ENCODE results near the gene AMPH.

AMPH gene

GRCh38 chr7:38630720-38631673, at the start of gene AMPH:
TSS of gene AMPH (minus strand) at chr7:38631373. CDS start at chr7:38631351, 22 bp downstream.
- DNase-seq (ENCODE audit: low read depth in 2 of 2, low spot score in 1 of 2), result no peak

DNA sequence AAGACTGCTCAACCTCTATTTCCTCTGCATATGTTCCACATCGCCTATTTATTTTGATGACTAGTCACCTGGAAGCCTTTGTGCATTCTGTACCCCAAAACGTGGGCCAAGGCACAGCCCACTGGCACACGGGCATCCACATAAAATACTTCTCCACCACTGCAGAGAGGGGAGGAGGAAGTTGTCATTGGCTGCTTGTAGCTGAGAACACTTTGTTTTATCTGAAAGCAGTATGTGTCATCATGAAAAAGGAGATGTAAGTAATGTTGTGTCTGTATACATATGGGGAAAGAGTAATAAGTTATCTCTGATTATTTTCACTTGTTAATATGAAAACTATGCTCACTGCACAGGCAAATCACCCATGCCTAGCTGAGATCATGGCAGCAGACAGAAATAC, 48.2 kb upstream of the AMPH start:
- no peak for DNase-seq (ENCODE audit: low read depth in 2 of 2, low spot score in 1 of 2)

DNA sequence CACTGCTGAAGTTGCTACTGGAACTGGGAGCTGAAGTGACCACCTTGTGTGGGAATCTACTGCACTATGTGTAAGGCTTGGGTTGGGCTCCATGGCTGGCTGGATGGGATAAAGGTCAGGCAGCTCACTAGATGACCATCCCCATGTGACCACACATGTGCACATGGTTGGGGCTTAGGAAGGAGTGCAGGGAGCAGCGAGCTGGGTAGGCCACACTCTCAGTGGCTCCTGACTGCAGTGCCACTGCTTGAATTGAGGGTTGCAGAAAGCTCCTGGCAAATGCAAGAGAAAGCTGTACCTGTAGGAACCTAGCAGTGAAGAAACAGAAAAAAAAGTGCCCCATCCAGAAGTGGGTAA, 47.5 kb upstream of the AMPH start:
- no peak for DNase-seq (ENCODE audit: low read depth in 2 of 2, low spot score in 1 of 2)

DNA sequence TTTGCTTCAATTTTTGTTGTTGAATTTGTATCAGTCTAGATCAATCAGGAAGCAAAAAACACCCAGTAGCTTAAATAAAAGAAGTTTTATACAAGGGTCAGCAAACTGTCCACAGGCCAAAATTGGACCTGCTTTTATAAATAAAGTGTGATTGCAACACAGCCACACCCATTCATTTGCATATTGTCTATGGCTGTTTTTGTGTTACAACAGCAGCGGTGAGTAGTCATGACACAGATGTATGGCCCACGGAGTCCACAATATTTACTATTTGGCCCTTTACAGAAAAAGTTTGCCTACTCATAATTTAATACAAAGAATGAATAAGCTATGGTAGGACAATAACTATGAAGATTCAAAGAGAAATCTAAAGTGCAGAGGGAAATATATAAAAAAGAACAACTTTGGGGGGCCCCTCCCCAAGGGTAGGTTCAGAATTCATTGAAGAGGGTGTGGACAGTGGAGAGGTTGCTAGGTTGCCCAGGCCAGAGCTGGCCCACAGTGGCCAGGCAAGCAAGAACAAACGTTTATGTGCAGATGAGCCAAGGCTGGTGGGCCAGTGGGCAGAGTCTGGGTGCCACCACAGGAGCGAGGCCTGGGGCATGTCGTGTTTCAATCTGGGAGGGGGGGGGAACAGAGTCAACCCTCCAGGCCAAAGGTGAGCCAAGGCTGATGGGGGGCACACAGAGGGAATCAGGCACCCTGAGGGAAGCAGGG, 47.0 kb upstream of the AMPH start:
- no peak for DNase-seq (ENCODE audit: low read depth in 2 of 2, low spot score in 1 of 2)

DNA sequence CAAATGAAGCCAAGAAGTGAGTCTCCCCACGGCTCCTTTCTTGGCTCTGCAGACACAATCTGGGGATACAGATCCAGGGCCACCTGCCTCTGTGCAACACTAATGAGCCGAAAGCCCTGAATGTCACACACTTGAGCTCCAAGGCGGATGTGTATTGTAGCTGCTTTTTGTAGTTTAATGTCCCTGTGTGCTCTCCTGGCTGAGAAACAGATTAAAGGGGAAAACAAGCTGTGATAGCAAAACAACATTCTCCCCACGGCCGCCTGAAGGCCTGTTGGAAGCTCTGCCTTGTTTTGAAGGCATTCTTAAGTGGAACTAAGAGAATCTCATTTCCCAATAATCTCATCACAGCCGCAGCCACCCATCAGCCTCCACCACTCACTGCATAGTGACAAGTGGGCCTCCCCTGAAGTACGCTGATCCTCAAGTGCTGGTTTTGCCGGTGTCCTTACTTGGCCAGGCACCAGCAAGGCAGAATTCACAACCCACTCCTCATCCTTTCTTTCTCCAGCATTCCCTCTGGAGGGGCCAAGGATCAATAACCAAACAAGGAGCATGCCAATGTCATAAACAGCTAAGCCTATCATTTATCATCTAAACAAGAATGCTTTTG, 44.4 kb upstream of the AMPH start:
- DNase-seq (ENCODE audit: low read depth in 2 of 2, low spot score in 1 of 2), result no peak

GRCh38 chr7:38674513-38674912, 43.3 kb upstream of the AMPH start:
- no peak for DNase-seq (ENCODE audit: low read depth in 2 of 2, low spot score in 1 of 2)

GRCh38 chr7:38673795-38674194, 42.6 kb upstream of the AMPH start:
- DNase-seq (ENCODE audit: low read depth in 2 of 2, low spot score in 1 of 2), result no peak

DNA sequence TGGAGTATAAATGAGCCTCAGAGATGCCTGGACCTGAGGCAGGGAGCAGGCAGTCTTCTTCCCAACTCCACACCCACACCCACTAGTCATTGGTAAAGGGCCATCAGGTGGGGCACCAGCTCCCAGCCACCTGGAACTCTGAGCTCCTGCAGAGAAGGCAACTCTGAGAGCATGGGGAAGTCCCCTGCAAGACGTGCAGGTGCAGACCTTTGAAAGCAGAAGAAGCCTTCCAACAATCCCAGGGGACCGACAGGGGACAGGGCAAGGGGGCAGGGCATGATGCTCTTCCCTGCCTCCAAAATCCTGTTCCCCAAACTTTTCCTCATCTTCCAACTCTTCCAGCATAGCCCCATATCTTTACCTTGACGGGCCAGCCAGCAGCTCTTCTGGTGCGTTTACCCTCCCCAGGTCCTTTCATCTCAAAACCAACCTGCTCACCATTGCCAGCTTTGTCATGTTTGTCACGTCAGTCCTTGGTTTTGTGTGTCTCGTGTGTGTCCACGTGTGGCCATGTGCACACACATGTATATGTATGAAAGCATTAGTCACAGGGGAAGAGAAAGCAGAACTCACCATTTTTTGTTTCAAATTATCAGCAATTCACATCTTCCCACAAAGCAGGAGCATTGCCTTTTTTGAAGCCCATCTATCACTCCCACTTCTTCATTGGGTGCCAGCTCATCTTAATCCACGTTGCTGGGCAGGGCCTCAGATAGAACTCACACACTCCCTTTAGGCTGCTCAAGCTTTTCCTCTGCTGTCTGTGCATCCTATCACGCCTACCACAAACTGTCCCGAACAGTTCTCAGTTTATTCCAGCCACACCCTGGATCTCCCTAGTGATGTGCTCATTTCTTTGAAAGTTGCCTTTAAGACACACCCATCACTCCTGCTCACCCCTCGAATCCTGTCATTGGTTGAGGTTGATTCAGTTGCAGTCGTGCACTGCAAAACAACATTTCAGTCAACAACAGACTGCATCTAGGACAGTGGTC, 41.0 kb upstream of the AMPH start:
- no peak for DNase-seq (ENCODE audit: low read depth in 2 of 2, low spot score in 1 of 2)

DNA sequence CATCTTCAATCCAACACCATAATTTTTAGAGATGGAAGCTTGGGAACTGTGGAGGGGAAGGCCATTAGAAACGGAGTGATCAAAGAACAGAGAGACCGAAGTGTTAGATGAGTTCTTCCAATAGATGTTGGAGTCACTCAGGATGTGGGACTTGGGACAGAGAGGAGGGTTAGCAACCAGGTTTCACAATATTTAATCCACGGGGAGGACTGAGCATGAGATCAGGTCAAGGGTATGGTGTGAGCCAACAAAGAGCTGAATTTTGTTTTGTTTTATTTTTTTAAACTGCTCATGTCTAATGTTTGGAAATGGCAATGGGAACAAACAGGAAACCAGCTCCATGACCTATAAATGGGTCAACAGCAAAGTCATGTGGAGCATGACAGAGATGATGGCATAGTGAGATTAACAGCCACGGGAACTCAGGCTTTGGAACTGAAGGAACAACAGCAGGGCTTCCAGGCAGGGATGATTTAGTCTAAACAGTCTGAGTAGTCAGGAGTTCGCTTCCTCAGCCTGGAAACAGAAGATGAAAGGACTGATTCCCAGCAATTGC, 38.9 kb upstream of the AMPH start:
- DNase-seq (ENCODE audit: low read depth in 2 of 2, low spot score in 1 of 2), result no peak

DNA sequence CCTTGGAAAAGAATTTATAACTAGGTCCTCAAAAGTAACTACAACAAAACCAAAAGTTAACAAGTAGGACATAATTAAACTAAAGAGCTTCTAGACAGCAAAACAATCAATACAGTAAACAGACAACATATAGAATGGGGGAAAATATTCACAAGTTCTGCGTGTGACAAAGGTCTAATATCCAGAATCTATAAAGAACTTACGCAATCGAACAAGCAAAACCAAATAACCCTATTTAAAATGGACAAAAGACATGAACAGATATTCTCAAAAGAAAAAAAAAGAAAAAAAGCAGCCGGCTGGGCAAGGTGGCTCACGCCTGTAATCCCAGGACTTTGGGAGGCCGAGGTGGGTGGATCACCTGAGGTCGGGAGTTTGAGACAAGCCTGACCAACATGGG, 33.8 kb upstream of the AMPH start:
- no peak for DNase-seq (ENCODE audit: low read depth in 2 of 2, low spot score in 1 of 2)

- DNase-seq (ENCODE audit: low read depth in 2 of 2, low spot score in 1 of 2), result no peak
These were observed 29.4 kb upstream of the AMPH start for GRCh38 chr7:38660427-38661099.

DNA sequence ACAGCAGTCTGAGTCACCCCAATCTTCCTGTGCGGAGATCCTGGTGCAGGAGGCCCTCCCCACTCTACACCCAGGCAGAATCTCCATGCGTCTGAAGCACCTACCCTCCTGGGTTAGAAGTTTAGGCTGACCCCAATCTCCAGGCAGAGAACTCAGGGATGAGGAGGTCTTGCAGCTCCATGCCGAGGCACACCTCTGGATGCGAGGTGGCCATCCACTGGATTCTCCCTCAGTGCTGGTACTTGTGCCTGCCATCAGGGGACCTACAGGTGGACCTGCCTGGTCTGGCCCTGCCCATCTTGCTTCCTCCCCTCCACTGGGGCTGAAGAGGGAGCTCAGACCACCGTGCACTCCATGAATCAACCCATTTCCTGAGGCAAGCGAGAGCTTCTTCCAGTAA, 28.8 kb upstream of the AMPH start:
- no peak for DNase-seq (ENCODE audit: low read depth in 2 of 2, low spot score in 1 of 2)

GRCh38 chr7:38658921-38659320, 27.7 kb upstream of the AMPH start:
- no peak for DNase-seq (ENCODE audit: low read depth in 2 of 2, low spot score in 1 of 2)

- DNase-seq (ENCODE audit: low read depth in 2 of 2, low spot score in 1 of 2), result no peak
These were observed 25.8 kb upstream of the AMPH start for GRCh38 chr7:38656968-38657367.

GRCh38 chr7:38655833-38656774, 24.9 kb upstream of the AMPH start:
- no peak for DNase-seq (ENCODE audit: low read depth in 2 of 2, low spot score in 1 of 2)

GRCh38 chr7:38637957-38638356, 6.8 kb upstream of the AMPH start:
- DNase-seq (ENCODE audit: low read depth in 2 of 2, low spot score in 1 of 2), result no peak

- DNase-seq (ENCODE audit: low read depth in 2 of 2, low spot score in 1 of 2), result no peak
These were observed 1.2 kb upstream of the AMPH start for GRCh38 chr7:38632411-38632810.

DNA sequence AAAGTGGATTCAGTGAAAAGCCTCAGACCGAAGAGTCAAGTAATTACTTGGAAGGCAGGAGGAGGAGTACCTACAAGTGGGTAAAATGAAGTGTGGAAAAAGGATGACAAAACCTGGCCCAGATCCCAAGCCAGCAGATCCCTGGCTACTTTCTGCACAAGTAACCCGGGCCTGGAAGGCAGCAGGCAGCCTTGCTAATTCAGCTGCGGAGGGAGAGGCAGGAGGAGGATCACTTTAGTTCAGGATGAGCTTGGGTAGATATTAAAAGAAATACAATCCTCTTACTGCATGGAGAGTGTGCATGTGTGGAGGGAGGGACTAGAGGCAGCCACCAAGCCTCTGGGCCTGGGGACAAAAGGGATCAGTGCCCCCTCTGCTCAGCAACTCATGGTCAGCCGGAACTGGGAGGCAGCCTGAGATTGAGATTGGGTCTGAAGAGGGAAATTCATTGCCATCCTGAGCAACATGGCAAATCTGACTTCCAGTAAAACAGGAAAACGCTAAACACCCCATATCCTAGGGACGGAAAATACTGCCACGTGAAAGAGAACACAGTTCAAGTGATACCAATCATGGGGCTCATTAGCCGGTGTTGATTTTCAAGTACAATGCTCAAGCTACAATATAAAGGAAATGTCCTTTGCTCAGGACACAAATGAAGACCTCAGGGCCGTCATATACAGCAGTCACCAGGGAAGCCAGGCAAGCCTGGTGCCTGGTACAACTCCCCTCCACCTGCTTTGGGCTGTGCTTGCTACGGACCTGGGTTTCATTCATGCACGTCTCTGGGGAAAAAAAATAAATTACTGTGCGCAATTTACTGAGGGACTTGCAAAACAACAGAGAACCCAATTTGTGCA, 1.3 kb downstream of the AMPH start:
- DNase-seq (ENCODE audit: low read depth in 2 of 2, low spot score in 1 of 2), result no peak

Measured in stimulated activated CD8-positive, alpha-beta memory T cell treated with anti-CD3 and anti-CD28 coated beads, Interleukin-4, amount 100 ng/mL, for 4 hours (primary cell).